ENCODE results near the gene LTN1. TPM values are rescaled to one million over a fixed set of nuclear protein-coding genes. Genes with fewer than 3 reads are reported as not detected.

Gene LTN1, protein sequence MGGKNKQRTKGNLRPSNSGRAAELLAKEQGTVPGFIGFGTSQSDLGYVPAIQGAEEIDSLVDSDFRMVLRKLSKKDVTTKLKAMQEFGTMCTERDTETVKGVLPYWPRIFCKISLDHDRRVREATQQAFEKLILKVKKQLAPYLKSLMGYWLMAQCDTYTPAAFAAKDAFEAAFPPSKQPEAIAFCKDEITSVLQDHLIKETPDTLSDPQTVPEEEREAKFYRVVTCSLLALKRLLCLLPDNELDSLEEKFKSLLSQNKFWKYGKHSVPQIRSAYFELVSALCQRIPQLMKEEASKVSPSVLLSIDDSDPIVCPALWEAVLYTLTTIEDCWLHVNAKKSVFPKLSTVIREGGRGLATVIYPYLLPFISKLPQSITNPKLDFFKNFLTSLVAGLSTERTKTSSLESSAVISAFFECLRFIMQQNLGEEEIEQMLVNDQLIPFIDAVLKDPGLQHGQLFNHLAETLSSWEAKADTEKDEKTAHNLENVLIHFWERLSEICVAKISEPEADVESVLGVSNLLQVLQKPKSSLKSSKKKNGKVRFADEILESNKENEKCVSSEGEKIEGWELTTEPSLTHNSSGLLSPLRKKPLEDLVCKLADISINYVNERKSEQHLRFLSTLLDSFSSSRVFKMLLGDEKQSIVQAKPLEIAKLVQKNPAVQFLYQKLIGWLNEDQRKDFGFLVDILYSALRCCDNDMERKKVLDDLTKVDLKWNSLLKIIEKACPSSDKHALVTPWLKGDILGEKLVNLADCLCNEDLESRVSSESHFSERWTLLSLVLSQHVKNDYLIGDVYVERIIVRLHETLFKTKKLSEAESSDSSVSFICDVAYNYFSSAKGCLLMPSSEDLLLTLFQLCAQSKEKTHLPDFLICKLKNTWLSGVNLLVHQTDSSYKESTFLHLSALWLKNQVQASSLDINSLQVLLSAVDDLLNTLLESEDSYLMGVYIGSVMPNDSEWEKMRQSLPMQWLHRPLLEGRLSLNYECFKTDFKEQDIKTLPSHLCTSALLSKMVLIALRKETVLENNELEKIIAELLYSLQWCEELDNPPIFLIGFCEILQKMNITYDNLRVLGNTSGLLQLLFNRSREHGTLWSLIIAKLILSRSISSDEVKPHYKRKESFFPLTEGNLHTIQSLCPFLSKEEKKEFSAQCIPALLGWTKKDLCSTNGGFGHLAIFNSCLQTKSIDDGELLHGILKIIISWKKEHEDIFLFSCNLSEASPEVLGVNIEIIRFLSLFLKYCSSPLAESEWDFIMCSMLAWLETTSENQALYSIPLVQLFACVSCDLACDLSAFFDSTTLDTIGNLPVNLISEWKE (N-terminal part only)
- polyA plus RNA-seq (2011; rRNA removed) (6.2 and 11.7 TPM in 2 replicates), polyA minus RNA-seq (2011; rRNA and poly(A)+ RNA removed) (13.5 and 15.7 TPM in 2 replicates)

DNA sequence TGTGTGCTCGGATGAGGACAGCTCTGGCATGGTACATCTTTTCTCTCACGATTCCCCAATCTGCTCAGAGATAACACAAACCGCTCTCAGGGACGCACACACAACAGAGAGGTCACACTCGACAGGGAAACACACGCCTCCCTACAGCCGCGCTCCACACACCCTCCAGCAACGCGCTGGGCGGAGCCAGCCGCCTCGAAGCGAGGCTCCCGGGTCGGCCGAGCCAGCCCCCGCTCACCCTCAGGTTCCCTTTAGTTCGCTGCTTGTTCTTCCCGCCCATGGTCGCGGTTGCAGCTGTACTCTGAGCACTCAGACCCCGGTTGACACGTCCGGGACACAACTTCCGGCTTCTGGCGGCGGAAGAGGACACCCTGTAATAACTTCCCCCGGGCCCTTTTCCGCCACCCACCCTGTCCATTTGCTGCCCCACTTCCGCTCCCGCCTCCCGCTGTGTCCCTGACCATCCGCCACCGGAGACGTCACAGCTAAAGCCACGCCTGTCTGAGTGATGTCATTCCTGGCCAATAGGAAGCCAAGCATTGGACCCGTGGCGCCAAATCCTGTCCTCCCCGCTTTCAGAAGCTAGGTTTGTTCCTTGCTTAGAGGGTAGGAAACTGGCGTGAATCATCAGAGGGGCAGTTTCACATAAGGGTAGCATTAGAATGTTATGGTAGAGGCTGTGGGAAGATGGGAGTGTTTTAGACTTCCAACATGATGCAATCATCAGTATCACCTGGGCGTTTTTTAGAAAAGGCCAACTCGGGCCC lies at the start of gene LTN1:
Gene LTN1 (minus strand): TSS at position 352 of the 767 bp plus-strand sequence. CDS start 72 bp downstream, at position 280.
- Histone ChIP-seq H3K4me3 (ENCODE audit: low read depth, low read length) (peak within 1 kb of the TSS; percentile 95), H3K27me3 (ENCODE audit: control insufficient read depth, insufficient read depth, low read length) (no peaks in the 10 kb centered on the region), H3K36me3 (ENCODE audit: control insufficient read depth, insufficient read depth, low read length) (no peaks in the 10 kb centered on the region)
- TF ChIP-seq, protein P1, sequence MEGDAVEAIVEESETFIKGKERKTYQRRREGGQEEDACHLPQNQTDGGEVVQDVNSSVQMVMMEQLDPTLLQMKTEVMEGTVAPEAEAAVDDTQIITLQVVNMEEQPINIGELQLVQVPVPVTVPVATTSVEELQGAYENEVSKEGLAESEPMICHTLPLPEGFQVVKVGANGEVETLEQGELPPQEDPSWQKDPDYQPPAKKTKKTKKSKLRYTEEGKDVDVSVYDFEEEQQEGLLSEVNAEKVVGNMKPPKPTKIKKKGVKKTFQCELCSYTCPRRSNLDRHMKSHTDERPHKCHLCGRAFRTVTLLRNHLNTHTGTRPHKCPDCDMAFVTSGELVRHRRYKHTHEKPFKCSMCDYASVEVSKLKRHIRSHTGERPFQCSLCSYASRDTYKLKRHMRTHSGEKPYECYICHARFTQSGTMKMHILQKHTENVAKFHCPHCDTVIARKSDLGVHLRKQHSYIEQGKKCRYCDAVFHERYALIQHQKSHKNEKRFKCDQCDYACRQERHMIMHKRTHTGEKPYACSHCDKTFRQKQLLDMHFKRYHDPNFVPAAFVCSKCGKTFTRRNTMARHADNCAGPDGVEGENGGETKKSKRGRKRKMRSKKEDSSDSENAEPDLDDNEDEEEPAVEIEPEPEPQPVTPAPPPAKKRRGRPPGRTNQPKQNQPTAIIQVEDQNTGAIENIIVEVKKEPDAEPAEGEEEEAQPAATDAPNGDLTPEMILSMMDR (IDR thresholded peaks at IDR 0.05; ENCODE audit: insufficient read depth, low read depth, low read length), result no peak
- CTCF ChIA-PET, result interaction anchor here (0.8 to 1.2 kb wide), 2 partner anchors 8 to 10 kb away, joined by 3 read pairs; no protein-coding TSS in a partner anchor
- peak; percentile 94 for DNase-seq (ENCODE audit: low read depth)
- POLR2A ChIA-PET, result interaction anchor here (0.6 to 1.1 kb wide), 3 partner anchors 10 to 17 kb away, joined by 3 to 4 read pairs (median 4); no protein-coding TSS in a partner anchor

DNA sequence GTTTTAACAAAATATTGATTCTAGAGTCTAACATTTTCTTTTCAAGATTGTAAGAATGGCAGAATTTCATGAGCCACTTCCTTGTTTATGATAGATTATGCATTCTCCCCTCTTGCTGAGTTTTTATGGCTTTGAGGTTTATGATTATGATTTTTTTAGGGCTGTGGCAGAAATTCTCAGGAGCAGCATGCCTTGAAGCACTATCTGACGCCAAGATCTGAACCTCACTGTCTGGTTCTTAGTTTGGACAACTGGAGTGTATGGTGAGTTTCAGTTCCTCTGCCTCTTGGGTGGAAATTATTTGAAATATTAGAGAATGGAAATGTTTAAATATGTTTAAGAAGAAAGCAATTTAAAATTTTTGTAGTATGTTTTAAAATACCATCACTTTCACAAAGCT lies 42.0 kb upstream of the LTN1 start:
- Histone ChIP-seq H3K27me3 (ENCODE audit: control insufficient read depth, insufficient read depth, low read length) (no peaks in the 10 kb centered on the region), H3K4me3 (ENCODE audit: low read depth, low read length) (no peak overlapping the region), H3K36me3 (ENCODE audit: control insufficient read depth, insufficient read depth, low read length) (peaks cover 9% of the 10 kb centered on the region)
- no peak for DNase-seq (ENCODE audit: low read depth)
- CTCF ChIA-PET, result no interaction called here
- TF ChIP-seq, protein P1 (IDR thresholded peaks at IDR 0.05; ENCODE audit: insufficient read depth, low read depth, low read length), result no peak
- POLR2A ChIA-PET, result no interaction called here

DNA sequence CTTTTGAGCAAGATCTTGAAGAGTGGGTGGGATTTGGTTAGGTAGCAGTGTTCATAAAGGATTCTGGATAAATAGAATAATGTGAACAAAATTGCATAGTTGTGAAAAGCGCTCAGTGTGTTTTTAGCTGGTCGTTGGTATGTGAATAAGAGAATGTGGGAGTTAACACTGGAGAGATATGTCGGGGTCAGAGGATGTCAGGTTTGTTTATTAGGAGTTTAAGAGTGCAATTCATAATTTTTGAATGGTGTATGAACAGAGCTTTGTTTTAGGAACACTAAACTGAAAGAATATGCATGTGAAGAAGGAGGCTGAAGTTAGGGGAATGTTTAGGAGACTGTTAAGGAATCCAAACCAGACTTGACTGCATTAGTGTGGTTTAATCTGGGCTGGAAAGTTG lies 41.2 kb upstream of the LTN1 start:
- Histone ChIP-seq H3K27me3 (ENCODE audit: control insufficient read depth, insufficient read depth, low read length) (no peaks in the 10 kb centered on the region), H3K36me3 (ENCODE audit: control insufficient read depth, insufficient read depth, low read length) (peaks cover 9% of the 10 kb centered on the region), H3K4me3 (ENCODE audit: low read depth, low read length) (no peak overlapping the region)
- POLR2A ChIA-PET, result no interaction called here
- TF ChIP-seq, protein P1 (IDR thresholded peaks at IDR 0.05; ENCODE audit: insufficient read depth, low read depth, low read length), result no peak
- no peak for DNase-seq (ENCODE audit: low read depth)
- CTCF ChIA-PET, result interaction anchor here (0.6 kb wide), 1 partner anchor 9 kb away, joined by 4 read pairs; no protein-coding TSS in a partner anchor

DNA sequence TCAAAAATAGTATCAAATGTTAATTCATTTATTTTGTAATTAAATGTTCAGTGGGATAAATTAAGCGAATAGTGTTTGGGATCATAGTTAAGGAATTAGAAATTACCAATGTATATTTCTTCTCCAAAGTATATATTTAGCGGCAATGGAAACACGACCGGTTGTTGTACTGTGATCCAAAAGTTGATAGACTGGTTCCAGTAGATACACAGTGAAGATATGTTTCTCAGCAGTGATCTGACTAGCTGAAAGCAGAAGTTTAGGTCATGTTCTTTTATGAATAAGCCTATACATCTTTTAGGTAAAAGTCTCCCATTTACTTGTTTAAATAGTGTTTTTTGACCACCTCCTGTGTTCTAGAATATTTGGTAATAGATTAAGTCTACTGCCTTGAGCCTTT lies 40.6 kb upstream of the LTN1 start:
- CTCF ChIA-PET, result interaction anchor here (0.6 kb wide), 1 partner anchor 10 kb away, joined by 4 read pairs; no protein-coding TSS in a partner anchor

More for the DNA sequence above, 40.6 kb upstream of the LTN1 start:
- H3K27me3 ChIP-seq (ENCODE audit: control insufficient read depth, insufficient read depth, low read length), result no peaks in the 10 kb centered on the region
- TF ChIP-seq, protein P1 (IDR thresholded peaks at IDR 0.05; ENCODE audit: insufficient read depth, low read depth, low read length), result no peak
- no peak overlapping the region for H3K4me3 ChIP-seq (ENCODE audit: low read depth, low read length)
- DNase-seq (ENCODE audit: low read depth), result no peak
- H3K36me3 ChIP-seq (ENCODE audit: control insufficient read depth, insufficient read depth, low read length), result peaks cover 9% of the 10 kb centered on the region
- POLR2A ChIA-PET, result no interaction called here
